Cardiac fibroblast (primary cell): ENCODE results near the gene S100A7.
"Not testable (repeated sequence)": the region's sequence is repeated elsewhere in the genome, so short reads cannot be mapped to it uniquely, and the experiment has no call there.

Experiments used
- DNase-seq, 2 donors: peaks; one replicate each; pipeline versions ENCODE4 v3.0.0 to v3.0.0-alpha.2; 2010; ENCODE audit warnings: low read depth in 2 of 2
- H3K4me3 ChIP-seq, 2 donors: replicated peaks in 1 of 2; 1 replicate in 1 of 2; 2 replicates in 1 of 2; pipeline ENCODE4 v1.5.1; 2011; ENCODE audit warnings: low read depth in 2 of 2, low read length in 2 of 2, mild to moderate bottlenecking in 2 of 2, moderate library complexity in 1 of 2
- TF ChIP-seq, protein P1 (sequence below): IDR thresholded peaks from one replicate; pipeline ENCODE4 v1.5.1; 2011; ENCODE audit warnings: low read depth, mild to moderate bottlenecking, low read length, inconsistent platforms

Gene S100A7

DNA sequence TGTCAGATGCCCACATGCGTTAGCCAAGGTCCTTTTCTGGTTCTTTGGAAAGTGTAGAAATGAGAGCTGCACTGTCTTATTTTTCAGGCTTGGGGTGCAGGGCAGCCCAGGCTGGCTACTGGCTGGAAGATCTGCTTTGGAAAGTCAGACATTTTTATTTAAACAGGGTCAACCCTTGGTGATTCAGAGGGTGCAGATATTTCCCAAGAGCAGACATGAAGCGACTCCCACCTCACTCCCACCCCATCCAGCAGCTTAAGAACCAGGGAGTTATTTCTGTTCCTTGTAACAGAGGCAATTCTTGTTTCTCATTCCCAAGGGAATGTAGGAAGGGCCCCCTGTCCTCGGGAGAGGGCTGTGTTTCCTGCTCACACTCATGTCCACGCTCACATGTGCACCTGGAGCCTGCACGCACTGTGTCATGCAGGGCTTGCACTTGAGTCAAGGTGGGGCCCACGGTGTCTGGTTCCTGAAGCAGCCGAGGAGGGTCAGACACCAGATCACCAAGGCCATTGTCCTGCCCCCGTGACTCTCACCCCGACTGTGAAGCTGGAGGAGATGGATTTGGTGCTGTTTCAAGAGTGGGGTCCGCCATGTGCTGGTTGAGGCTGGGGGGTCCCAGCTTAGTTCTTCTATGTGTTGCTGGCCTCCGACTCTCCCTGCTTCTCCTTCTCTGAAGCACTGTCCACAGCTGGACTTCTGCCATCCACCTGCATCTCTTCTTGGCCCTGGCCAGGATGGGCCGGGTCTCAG, 43.1 kb downstream of the S100A7 start:
- no peak overlapping the region for H3K4me3 ChIP-seq
- TF ChIP-seq, protein P1, sequence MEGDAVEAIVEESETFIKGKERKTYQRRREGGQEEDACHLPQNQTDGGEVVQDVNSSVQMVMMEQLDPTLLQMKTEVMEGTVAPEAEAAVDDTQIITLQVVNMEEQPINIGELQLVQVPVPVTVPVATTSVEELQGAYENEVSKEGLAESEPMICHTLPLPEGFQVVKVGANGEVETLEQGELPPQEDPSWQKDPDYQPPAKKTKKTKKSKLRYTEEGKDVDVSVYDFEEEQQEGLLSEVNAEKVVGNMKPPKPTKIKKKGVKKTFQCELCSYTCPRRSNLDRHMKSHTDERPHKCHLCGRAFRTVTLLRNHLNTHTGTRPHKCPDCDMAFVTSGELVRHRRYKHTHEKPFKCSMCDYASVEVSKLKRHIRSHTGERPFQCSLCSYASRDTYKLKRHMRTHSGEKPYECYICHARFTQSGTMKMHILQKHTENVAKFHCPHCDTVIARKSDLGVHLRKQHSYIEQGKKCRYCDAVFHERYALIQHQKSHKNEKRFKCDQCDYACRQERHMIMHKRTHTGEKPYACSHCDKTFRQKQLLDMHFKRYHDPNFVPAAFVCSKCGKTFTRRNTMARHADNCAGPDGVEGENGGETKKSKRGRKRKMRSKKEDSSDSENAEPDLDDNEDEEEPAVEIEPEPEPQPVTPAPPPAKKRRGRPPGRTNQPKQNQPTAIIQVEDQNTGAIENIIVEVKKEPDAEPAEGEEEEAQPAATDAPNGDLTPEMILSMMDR: no peak
- DNase-seq: no peak

- H3K4me3 ChIP-seq: no peak within 1 kb of the TSS
- no peak for DNase-seq
- TF ChIP-seq, protein P1: no peak
Measured at GRCh38 chr1:153415850-153416570, 44.4 kb downstream of the S100A7 start, which contains the start of gene S100A7A. S100A7A (plus strand) TSS chr1:153416520; CDS start chr1:153418083, 1,563 bp downstream.

DNA sequence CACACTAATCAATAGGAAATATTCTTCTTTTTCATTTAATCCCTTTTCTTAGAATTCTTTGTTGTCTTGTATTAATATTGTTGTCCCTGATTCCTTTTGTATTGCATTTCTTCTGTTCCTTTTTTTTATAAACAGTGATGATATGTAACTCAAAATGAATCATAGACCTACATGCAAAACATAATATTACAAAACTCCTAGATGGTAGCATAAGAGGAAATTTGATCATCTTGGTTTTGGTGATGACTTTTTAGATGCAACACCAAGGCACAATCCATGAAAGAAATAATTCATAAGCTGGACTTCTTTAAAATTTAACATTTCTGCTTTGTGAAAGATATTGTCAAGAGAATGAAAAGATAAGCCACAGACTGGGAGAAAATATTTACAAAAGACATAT, 46.5 kb downstream of the S100A7 start:
- H3K4me3 ChIP-seq, DNase-seq: not testable (repeated sequence)
